T-helper 17 cell (primary cell): Measurements from ENCODE around the gene PLPP2. TPM values are rescaled to one million over a fixed set of nuclear protein-coding genes. Genes with fewer than 3 reads are reported as not detected.

Source experiments
- ATAC-seq: fragments of 150-1000 bp; cut with Tn5 transposase; 2 replicates; pipeline ENCODE4 v1.10.0; 2021; ENCODE audit warnings: mild to moderate bottlenecking, moderate library complexity
- DNase-seq, 3 donors: peaks; one replicate each; pipeline versions ENCODE4 v3.0.0 to v3.0.0-alpha.2; 2020 to 2021
- H3K9me3 ChIP-seq: one replicate; pipeline ENCODE4 v1.7.0; 2013; ENCODE audit warnings: low read length, mild to moderate bottlenecking; ENCODE audit not compliant: control insufficient read depth, poor library complexity, severe bottlenecking
- H3K27ac Mint-ChIP-seq: one replicate; pipeline ENCODE4 v1.8.0; 2022; ENCODE audit warnings: mild to moderate bottlenecking, moderate library complexity, mixed read lengths
- H3K27me3 Mint-ChIP-seq: one replicate; pipeline ENCODE4 v1.8.0; 2022; ENCODE audit warnings: mixed read lengths
- H3K36me3 Mint-ChIP-seq: one replicate; pipeline ENCODE4 v1.8.0; 2022; ENCODE audit warnings: low read depth, mixed read lengths
- H3K4me1 Mint-ChIP-seq: one replicate; pipeline ENCODE4 v1.8.0; 2022; ENCODE audit warnings: mild to moderate bottlenecking, mixed read lengths
- H3K4me3 Mint-ChIP-seq: one replicate; pipeline ENCODE4 v1.8.0; 2022; ENCODE audit warnings: mild to moderate bottlenecking, moderate library complexity, mixed read lengths
- total RNA-seq, 4 donors: library from RNA in 2 of 4; stranded (reverse) in 2 of 4; gene quantifications; one replicate each; pipeline ENCODE4 v1.2.3 and lab custom pipeline; 2022 to 2026

The PLPP2 gene
- total RNA-seq (1 to 10 TPM in 1 of 2 donors, under 1 TPM in 1; 0.60 to 2.3 TPM), total RNA-seq (lab: John Stamatoyannopoulos, UW) (3.9 to 6.0 reads per million in 2 donors)

- DNase-seq: no peak
- no peaks in the 10 kb centered on the region for H3K36me3 Mint-ChIP-seq
- H3K27me3 Mint-ChIP-seq: peaks cover 57% of the 10 kb centered on the region
- no peak for ATAC-seq
- H3K9me3 ChIP-seq: no peaks in the 10 kb centered on the region
- peak within 1 kb of the TSS; percentile 70 for H3K4me3 Mint-ChIP-seq
- H3K4me1 Mint-ChIP-seq: peaks cover 7% of the 10 kb centered on the region
- H3K27ac Mint-ChIP-seq: peak within 1 kb of the TSS; percentile 21
Observed at GRCh38 chr19:291006-291521, at the start of gene PLPP2. TSS of gene PLPP2 (minus strand) at chr19:291403. CDS start at chr19:291336, 67 bp downstream.

- no peaks in the 10 kb centered on the region for H3K9me3 ChIP-seq
- H3K27me3 Mint-ChIP-seq: peaks cover under 1% of the 10 kb centered on the region
- H3K27ac Mint-ChIP-seq: no peak overlapping the region
- peaks cover 51% of the 10 kb centered on the region for H3K4me1 Mint-ChIP-seq
- H3K4me3 Mint-ChIP-seq: no peak overlapping the region
- ATAC-seq (no peak), DNase-seq (no peak)
- no peaks in the 10 kb centered on the region for H3K36me3 Mint-ChIP-seq
Observed at GRCh38 chr19:340620-341385, 49.6 kb upstream of the PLPP2 start.

- Mint-ChIP-seq H3K27ac (no peak overlapping the region), H3K27me3 (no peaks in the 10 kb centered on the region), H3K4me1 (peaks cover 48% of the 10 kb centered on the region), H3K4me3 (no peak overlapping the region), H3K36me3 (no peaks in the 10 kb centered on the region)
- H3K9me3 ChIP-seq: no peaks in the 10 kb centered on the region
- no peak for DNase-seq
- ATAC-seq: no peak
Observed at GRCh38 chr19:339262-339887, 48.2 kb upstream of the PLPP2 start.

GRCh38 chr19:338421-338820, 47.2 kb upstream of the PLPP2 start:
- Mint-ChIP-seq H3K27ac (no peak overlapping the region), H3K27me3 (no peaks in the 10 kb centered on the region), H3K36me3 (no peaks in the 10 kb centered on the region), H3K4me1 (peaks cover 44% of the 10 kb centered on the region), H3K4me3 (no peak overlapping the region)
- no peak for DNase-seq
- ATAC-seq: no peak
- no peaks in the 10 kb centered on the region for H3K9me3 ChIP-seq

GRCh38 chr19:336067-336614, 44.9 kb upstream of the PLPP2 start:
- H3K27me3 Mint-ChIP-seq: no peaks in the 10 kb centered on the region
- no peak for DNase-seq
- no peak overlapping the region for H3K27ac Mint-ChIP-seq
- no peak for ATAC-seq
- H3K36me3 Mint-ChIP-seq: no peaks in the 10 kb centered on the region
- no peaks in the 10 kb centered on the region for H3K9me3 ChIP-seq
- no peak overlapping the region for H3K4me3 Mint-ChIP-seq
- H3K4me1 Mint-ChIP-seq: peaks cover 25% of the 10 kb centered on the region

- no peaks in the 10 kb centered on the region for H3K9me3 ChIP-seq
- no peak overlapping the region for H3K4me3 Mint-ChIP-seq
- DNase-seq (no peak), ATAC-seq (no peak)
- peaks cover 22% of the 10 kb centered on the region for H3K4me1 Mint-ChIP-seq
- H3K27ac Mint-ChIP-seq: no peak overlapping the region
- no peaks in the 10 kb centered on the region for H3K36me3 Mint-ChIP-seq
- H3K27me3 Mint-ChIP-seq: no peaks in the 10 kb centered on the region
Observed at GRCh38 chr19:335486-336066, 44.4 kb upstream of the PLPP2 start.

GRCh38 chr19:335072-335471, 43.9 kb upstream of the PLPP2 start:
- Mint-ChIP-seq H3K27me3 (no peaks in the 10 kb centered on the region), H3K36me3 (no peaks in the 10 kb centered on the region), H3K27ac (no peak overlapping the region), H3K4me1 (peaks cover 19% of the 10 kb centered on the region), H3K4me3 (no peak overlapping the region)
- no peak for DNase-seq
- no peak for ATAC-seq
- no peaks in the 10 kb centered on the region for H3K9me3 ChIP-seq

- Mint-ChIP-seq H3K4me1 (peaks cover 14% of the 10 kb centered on the region), H3K27me3 (no peaks in the 10 kb centered on the region), H3K4me3 (no peak overlapping the region), H3K27ac (no peak overlapping the region), H3K36me3 (no peaks in the 10 kb centered on the region)
- DNase-seq (no peak), ATAC-seq (no peak)
- H3K9me3 ChIP-seq: no peaks in the 10 kb centered on the region
Observed at GRCh38 chr19:334296-335071, 43.3 kb upstream of the PLPP2 start.

- Mint-ChIP-seq H3K4me3 (no peak overlapping the region), H3K27ac (no peak overlapping the region), H3K27me3 (no peaks in the 10 kb centered on the region), H3K36me3 (peaks cover 2% of the 10 kb centered on the region), H3K4me1 (no peaks in the 10 kb centered on the region)
- ATAC-seq (no peak), DNase-seq (no peak)
- H3K9me3 ChIP-seq: no peaks in the 10 kb centered on the region
Observed at GRCh38 chr19:330503-330902, 39.3 kb upstream of the PLPP2 start.

GRCh38 chr19:329876-330275, 38.7 kb upstream of the PLPP2 start:
- peaks cover 2% of the 10 kb centered on the region for H3K36me3 Mint-ChIP-seq
- H3K27ac Mint-ChIP-seq: no peak overlapping the region
- no peaks in the 10 kb centered on the region for H3K27me3 Mint-ChIP-seq
- no peaks in the 10 kb centered on the region for H3K9me3 ChIP-seq
- H3K4me3 Mint-ChIP-seq: no peak overlapping the region
- DNase-seq (no peak), ATAC-seq (no peak)
- no peaks in the 10 kb centered on the region for H3K4me1 Mint-ChIP-seq

- H3K4me3 Mint-ChIP-seq: no peak overlapping the region
- no peaks in the 10 kb centered on the region for H3K9me3 ChIP-seq
- peaks cover 2% of the 10 kb centered on the region for H3K36me3 Mint-ChIP-seq
- no peaks in the 10 kb centered on the region for H3K4me1 Mint-ChIP-seq
- no peak for DNase-seq
- H3K27me3 Mint-ChIP-seq: no peaks in the 10 kb centered on the region
- no peak for ATAC-seq
- H3K27ac Mint-ChIP-seq: no peak overlapping the region
Observed at GRCh38 chr19:328025-328505, 36.9 kb upstream of the PLPP2 start.

- Mint-ChIP-seq H3K27me3 (no peaks in the 10 kb centered on the region), H3K36me3 (peaks cover 2% of the 10 kb centered on the region), H3K4me1 (no peaks in the 10 kb centered on the region), H3K4me3 (no peak overlapping the region), H3K27ac (no peak overlapping the region)
- DNase-seq (no peak), ATAC-seq (no peak)
- no peaks in the 10 kb centered on the region for H3K9me3 ChIP-seq
Observed at GRCh38 chr19:327291-328024, 36.3 kb upstream of the PLPP2 start.
